NB4 (cell line): Measurements from ENCODE around the gene SLC4A3.

Source experiments
- DNase-seq: peaks from one replicate; pipeline ENCODE4 v3.0.0; 2010; ENCODE audit warnings: low read depth
- H3K4me3 ChIP-seq: one replicate; pipeline ENCODE4 v1.5.1; 2011; ENCODE audit warnings: mild to moderate bottlenecking, low read depth, low read length, moderate library complexity
- CTCF ChIP-seq: IDR thresholded peaks from one replicate; pipeline ENCODE4 v1.5.1; 2012; ENCODE audit warnings: low read depth, low read length
- MAX ChIP-seq: IDR thresholded peaks from 2 replicates; pipeline ENCODE4 v1.6.1; 2011; ENCODE audit warnings: low read depth, low read length
- MYC ChIP-seq: IDR thresholded peaks from 2 replicates; pipeline ENCODE4 v1.6.1; 2011; ENCODE audit warnings: low read depth, low read length
- POLR2A ChIP-seq: IDR thresholded peaks from 2 replicates; pipeline ENCODE4 v1.6.1; 2011; ENCODE audit warnings: mild to moderate bottlenecking; ENCODE audit not compliant: insufficient read length; ENCODE audit errors: extremely low read depth

SLC4A3 gene

GRCh38 chr2:219620546-219620945, 6.9 kb upstream of the SLC4A3 start:
- DNase-seq: no peak
- no peak for TF ChIP-seq MAX
- no peak for TF ChIP-seq MYC
- TF ChIP-seq CTCF: no peak
- TF ChIP-seq POLR2A: no peak
- no peak overlapping the region for H3K4me3 ChIP-seq

- DNase-seq: no peak
- TF ChIP-seq MYC (no peak), CTCF (no peak), POLR2A (no peak), MAX (no peak)
- H3K4me3 ChIP-seq: no peak overlapping the region
Observed at GRCh38 chr2:219621935-219622334, 5.5 kb upstream of the SLC4A3 start.

- no peak overlapping the region for H3K4me3 ChIP-seq
- DNase-seq: no peak
- no peak for TF ChIP-seq CTCF
- no peak for TF ChIP-seq POLR2A
- TF ChIP-seq MYC: no peak
- no peak for TF ChIP-seq MAX
Observed at GRCh38 chr2:219622472-219622871, 5.0 kb upstream of the SLC4A3 start.

GRCh38 chr2:219624565-219624964, 2.9 kb upstream of the SLC4A3 start:
- TF ChIP-seq POLR2A (no peak), MYC (no peak), MAX (no peak), CTCF (no peak)
- H3K4me3 ChIP-seq: no peak overlapping the region
- no peak for DNase-seq

- DNase-seq: no peak
- TF ChIP-seq MYC (no peak), CTCF (no peak), POLR2A (no peak), MAX (no peak)
- no peak overlapping the region for H3K4me3 ChIP-seq
Observed at GRCh38 chr2:219625179-219625578, 2.3 kb upstream of the SLC4A3 start.

- no peak for DNase-seq
- H3K4me3 ChIP-seq: no peak overlapping the region
- TF ChIP-seq CTCF (no peak), POLR2A (no peak), MYC (no peak), MAX (no peak)
Observed at GRCh38 chr2:219626540-219626939, 890 bp upstream of the SLC4A3 start.
